ELR (cell line): ENCODE measurements around the gene PHF12.

Source experiments
- DNase-seq: peaks from one replicate; pipeline ENCODE4 v3.0.0-alpha.2; 2015; ENCODE audit warnings: low read depth

PHF12 gene

DNA sequence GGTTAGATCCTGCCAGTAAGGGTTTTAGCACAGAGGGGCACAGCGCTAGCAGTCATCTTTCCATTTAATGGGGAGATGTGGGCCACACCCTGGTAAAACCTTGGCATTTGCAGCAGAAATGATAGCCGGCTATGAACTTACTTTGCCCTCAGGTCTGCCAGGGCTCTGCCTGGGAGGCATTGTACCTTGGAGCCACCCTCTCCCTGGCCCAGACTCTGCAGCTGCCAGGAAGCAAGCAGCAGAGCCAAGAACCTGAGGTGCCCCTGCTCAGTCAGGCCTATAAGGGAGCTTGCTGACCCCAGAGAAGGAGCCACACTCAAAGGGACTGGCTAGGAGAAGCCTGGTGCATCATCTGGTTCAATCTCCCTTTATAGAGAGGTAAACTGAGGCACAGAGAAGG, 23.7 kb upstream of the PHF12 start:
- DNase-seq: no peak

- DNase-seq: no peak
These were observed 23.1 kb upstream of the PHF12 start for GRCh38 chr17:28974451-28974850.

DNA sequence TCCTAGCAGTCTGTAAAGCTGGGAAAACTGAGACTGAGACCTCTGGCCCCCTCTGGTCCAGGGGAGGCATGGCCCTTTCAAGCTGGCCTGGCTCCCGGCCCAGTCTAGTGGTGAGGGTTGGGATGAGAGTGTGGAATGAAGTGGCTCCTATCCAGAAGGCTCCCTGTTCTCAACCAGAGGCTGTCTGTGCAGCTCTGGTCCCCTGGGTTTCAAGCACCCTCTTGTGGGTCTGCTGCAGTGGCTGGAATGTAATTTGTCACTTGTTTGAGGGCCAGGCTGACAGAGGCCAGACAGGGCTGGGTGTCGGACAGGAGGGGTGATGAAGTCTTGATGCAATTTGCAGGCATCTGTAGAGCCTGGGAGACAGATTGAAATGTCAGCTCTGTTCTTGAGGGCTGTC, 22.1 kb upstream of the PHF12 start:
- DNase-seq: peak; percentile 30

- DNase-seq: no peak
These were observed 21.1 kb upstream of the PHF12 start for GRCh38 chr17:28972437-28972836.

DNA sequence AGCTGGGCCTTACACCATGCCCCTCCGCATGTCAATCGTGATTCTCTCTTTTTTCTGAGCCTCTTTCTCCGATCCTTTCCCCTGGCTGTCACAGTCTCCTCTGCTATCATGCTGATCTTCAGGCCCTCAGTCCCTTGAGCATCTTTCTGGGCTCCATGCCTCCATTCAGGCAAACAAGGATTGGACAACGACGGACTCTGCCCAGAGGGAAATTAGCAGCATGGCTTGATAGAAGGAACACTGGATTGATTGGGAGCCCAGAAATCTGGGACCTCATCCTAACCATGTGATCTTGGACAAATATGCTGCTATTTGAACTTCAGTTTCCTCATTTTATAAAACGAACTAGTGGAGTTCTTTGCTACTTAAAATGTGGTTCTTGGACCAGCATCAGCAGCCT, 19.6 kb upstream of the PHF12 start:
- DNase-seq: no peak

DNA sequence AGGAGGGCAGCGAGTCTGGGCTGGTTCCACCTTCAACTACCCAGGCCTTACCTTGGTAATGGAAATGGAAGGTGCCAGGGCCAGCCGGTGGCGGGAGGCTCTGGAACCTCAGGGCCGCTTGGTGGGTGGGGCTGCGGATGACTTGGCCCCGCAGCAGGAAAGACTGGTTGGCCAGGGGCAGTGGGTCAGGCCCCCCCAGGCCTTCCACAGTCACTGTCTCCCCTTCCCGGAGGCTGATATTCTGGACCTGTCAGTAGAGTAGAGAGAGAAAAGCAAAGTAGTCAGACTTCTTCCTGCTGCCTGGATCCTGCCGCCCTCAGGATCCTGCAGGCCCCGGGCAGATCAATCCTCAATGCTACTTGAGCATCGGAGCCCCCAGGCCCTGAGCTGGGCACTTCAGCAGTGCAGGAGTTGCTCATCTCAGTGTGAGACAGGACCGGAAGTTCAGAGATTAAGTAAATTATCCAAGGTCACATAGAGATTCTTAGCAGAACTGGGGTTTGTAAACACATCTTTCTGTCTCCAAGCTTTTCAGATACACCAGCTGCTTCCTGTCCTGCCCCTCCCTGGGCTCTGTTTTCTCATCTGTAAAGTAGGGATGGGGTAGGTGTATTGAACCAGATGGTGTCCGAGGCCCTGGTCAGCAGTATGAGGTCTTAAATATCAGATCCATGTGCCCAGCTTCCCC, 18.5 kb upstream of the PHF12 start:
- no peak for DNase-seq

GRCh38 chr17:28968914-28969295, 17.6 kb upstream of the PHF12 start:
- no peak for DNase-seq

DNA sequence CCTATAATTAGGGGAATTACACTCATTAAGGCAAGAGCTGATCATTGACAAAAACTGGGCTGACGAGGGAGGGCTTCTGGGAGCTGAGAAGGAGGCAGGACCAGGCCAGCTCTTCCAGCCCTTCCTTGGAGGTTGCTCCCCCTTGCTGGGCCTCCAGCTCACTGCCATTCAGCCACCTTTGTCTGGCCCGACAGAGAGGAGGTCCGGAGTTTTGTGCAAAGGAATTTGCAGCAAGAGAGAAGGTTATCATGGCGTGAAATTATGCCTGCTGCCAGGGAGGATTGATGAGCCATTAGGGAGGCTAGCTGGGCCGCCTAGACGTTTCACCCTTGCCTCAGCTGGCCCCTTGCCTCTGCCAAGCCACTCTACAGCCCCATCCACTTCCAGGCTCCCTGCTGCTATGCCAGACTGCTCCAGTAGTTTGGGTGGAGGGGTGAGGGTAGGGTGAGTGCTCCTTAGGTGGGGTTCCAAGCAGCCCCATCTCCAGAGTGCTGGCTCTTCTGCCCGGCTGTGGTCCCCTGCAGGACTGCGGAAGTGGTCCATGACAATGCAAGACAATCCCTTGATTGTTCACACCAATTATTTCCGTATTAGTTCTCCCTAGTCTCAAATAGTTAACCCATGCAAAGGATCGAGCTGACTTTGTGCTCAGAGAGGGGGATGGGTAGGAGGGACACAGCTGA, 17.1 kb upstream of the PHF12 start:
- no peak for DNase-seq

GRCh38 chr17:28967221-28968135, 16.2 kb upstream of the PHF12 start:
- DNase-seq: no peak

GRCh38 chr17:28963841-28964240, 12.5 kb upstream of the PHF12 start:
- DNase-seq: no peak

GRCh38 chr17:28963055-28963611, 11.8 kb upstream of the PHF12 start:
- no peak for DNase-seq

DNA sequence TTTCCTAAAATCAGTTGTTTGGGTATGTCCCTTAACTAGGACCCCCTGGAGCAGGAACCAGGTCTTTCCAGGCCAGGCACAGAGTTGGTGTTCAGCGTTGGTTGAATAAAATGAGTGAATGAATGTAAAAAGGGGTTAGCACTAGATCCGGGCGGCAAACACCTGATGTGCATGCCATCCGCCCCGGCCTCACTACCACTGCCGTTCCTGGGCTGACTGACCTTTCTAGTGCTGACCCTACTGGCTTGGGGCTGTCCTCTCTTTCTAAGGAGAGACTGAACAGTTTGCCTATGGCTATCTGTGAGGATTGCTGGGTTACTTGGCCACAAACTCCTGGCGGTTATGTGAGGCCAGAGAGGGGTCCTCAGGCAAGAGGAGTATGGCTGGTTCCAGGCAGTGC, 10.1 kb upstream of the PHF12 start:
- no peak for DNase-seq

GRCh38 chr17:28960256-28961061, 9.1 kb upstream of the PHF12 start:
- DNase-seq: no peak

DNA sequence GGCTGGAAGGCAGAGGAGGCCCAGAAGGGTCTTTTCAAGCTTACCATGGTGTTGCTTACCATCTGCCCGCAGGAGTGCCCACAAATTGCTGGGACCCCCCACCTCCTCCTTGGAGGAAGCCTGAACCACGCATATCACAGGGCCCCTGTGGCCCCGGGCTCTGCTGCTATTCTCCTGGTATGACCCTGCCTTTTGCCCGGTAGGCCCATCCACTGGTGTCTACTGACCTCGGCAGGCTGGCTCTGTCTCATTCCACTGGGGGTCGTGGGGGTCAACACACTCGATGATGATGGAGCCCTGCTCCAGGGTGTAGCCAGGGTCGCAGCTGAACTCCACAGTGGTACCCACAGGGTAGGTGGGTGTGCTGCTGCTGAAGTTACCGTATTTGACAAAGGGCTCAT, 8.2 kb upstream of the PHF12 start:
- DNase-seq: no peak

- no peak for DNase-seq
These were observed 7.6 kb upstream of the PHF12 start for GRCh38 chr17:28958820-28959455.

GRCh38 chr17:28957992-28958355, 6.7 kb upstream of the PHF12 start:
- no peak for DNase-seq

- DNase-seq: no peak
These were observed 6.1 kb upstream of the PHF12 start for GRCh38 chr17:28957277-28957991.

DNA sequence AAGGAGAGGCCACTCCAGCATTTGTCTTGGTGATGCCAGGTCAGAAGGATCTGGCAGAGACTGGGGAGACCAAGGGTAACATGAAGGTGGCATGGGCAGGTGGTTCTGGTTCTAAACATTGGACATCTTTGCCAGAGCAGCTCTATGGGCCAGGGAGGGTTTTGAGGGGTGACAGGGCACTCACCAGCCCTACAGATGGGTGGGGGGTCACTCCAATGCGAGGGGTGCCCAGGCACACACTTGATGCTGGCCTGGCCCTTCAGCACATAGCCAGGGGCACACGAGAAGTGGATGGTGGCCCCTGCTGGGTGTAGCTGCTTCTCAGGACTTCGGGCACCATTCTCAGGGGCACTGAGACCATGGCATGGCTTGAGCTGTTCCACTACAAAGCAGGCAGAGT, 5.5 kb upstream of the PHF12 start:
- DNase-seq: no peak

DNA sequence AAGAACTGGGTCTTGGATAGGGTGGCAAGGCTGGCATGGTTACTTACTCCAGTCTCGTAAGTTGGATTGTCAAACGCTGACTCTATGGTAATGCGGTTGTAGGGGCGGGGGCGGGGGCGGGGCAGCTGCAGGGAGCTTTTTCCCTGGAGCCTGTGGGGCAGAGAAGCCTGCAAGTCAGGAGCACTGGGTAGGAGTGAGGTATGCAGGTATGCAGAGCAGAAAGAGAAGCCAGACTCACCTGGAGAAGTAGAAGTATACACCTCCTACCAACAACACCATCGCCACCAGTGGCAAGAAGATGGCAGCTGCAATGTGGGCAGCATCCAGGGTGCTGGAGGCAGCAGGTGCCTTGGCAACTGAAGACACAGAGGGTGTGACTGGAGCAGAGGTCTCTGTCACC, 4.8 kb upstream of the PHF12 start:
- no peak for DNase-seq

DNA sequence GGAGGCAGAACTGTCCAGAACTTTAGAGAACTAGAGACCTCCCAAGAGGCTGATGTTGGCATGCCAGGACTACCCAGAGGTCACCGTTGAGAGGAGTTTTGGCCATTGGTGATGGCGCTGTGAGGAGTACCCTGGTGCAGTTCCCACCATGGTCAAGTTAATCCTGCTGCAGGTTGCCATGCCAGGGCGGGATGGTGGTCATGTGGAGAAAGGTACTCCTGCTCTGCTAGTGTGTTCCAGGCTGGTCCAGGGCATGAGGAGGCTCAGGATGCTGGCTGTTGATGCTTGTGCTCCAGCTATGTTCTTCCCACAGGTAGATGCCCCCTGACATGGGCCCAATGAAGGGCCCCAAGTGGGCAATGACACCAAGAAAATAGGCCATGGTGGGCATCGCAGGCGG, 4.1 kb upstream of the PHF12 start:
- no peak for DNase-seq

- no peak for DNase-seq
These were observed 3.6 kb upstream of the PHF12 start for GRCh38 chr17:28954886-28955285.
